HT-29 (cell line): ENCODE data around the gene KIF12. TPM values are rescaled to one million over a fixed set of nuclear protein-coding genes. Genes with fewer than 3 reads are reported as not detected.

Experiments
- DNase-seq: peaks from one replicate; pipeline ENCODE4 v3.0.0-alpha.2; 2015; ENCODE audit warnings: low spot score
- total RNA-seq: library from RNA; depleted of rRNA; stranded (reverse); fragments of >200 nt; shearing (Covaris generic); gene quantifications from 2 replicates; pipeline ENCODE4 v1.2.3, GENCODE V29; 2014

KIF12 gene
- total RNA-seq, 1 experiment from 2014 or later: 36.4 TPM

DNA sequence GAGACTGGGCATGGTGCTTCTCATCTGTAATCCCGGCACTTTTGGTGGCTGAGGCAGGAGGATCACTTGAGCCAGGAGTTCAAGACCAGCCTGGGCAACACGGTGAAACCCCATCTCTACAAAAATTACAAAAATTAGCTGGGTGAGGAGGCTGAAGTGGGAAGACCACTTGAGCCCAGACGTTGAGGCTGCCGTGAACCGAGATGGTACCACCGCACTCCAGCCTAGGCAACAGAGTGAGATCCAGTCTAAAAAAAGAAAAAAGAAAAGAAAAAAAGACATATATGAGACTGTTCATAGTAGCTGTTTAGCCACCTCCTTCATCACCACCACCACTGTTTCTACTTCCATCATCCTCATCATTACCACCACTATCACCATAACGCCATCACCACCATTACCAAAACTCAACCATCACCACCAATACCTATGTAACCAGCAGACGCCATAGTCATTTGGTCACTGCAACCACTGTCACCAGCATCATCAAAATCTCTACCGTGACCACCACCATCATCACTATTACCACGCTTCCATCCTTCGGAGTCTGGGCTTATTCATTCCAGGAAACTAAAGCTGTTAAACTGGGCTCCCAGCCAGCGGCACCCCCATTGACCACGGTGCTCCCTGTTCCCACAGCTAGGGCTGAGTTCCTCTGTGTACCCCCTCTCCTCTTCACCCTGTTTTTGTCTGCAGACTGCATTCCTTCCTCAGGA, 8.4 kb upstream of the KIF12 start:
- DNase-seq: no peak

GRCh38 chr9:114105236-114105635, 6.1 kb upstream of the KIF12 start:
- no peak for DNase-seq

DNA sequence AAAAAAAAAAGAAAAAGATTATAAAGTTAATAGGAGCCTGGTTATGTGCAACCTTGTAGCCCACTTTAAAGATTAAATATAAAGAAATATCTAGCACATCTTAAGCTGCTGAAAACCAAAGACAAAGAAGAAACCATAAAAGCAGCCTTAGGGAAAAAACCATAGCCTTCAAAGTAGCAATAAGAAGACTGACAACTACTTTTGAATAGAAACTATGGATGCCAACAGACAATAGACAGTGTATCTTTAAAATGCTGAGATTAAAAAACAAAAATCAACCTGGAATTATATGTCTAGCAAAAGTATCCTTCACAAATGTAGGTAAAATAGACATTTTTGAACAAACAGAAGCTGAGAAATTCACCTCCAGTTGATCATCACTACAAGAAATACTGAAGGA, 3.4 kb upstream of the KIF12 start:
- no peak for DNase-seq

- DNase-seq: no peak
Observed at GRCh38 chr9:114100536-114100935, 1.4 kb upstream of the KIF12 start.

DNA sequence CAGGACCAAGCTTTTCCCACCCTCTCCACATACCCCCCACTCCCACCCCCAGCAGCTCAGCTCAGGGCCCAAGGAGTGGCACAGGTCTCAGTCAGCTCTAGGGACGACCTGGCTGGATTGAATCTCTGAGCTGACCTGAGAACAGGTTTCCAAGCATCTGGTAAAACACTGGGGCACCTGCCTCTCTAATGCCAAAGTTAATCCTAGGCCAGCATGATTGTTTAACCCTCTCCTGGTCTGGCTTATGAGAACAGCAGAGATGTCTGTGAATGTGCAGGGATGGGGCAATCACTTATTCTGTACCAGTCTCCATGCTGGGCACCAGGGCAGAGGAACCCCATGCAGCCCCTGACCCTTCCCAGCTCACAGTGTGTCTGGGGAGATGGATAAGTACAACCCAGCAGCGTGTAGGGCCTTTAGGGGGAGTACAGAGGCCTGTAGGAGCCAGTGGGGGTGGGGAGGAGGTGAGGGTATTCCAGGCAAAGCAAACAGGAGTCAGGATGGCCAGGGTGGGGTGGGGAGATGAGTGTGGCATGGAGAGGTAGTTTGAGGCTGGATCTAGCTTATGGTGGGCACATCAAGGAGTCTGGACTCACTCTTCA, 678 bp upstream of the KIF12 start:
- no peak for DNase-seq

- DNase-seq: peak; percentile 61
Observed at GRCh38 chr9:114098021-114098935, 814 bp downstream of the KIF12 start.

- peak; percentile 51 for DNase-seq
Observed at GRCh38 chr9:114097613-114098020, 1.5 kb downstream of the KIF12 start.

DNA sequence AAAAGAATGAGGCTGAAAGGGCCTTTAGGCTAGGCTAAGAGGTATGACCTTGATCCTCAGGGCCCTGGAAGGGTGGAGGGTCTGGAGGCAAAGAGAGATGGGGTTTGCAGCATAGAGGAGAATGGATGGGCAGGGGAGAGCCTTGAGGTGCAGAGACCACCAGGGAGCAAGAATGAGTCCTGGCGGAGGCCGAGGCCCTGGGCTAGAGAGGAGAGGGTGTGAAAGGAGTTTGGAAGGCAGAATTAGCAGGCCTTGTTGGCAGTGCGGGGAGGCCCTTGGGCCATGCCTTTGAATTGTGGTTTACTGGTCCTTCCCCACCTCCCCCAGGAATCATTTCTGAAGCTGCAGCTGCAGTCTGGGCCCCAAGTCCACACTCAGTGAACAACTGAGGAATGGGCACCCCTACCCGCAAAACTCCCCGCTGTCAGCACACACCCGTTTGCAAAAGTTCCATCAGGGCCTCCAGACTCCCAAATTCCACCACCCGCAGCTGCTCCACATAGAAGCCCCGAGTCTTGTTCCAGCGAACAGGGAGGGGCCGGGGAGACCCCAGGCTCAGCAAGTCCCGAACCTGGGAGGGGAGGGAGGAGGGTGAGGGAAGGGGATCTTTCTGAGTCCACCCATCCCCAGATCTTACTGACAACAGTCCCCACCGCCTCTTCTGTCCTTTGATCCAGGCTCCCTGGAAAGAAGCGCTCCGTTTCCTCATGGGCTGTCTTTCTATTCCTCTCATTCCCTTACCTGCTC, 2.1 kb downstream of the KIF12 start:
- DNase-seq: no peak

GRCh38 chr9:114096041-114096511, 3.0 kb downstream of the KIF12 start:
- no peak for DNase-seq

DNA sequence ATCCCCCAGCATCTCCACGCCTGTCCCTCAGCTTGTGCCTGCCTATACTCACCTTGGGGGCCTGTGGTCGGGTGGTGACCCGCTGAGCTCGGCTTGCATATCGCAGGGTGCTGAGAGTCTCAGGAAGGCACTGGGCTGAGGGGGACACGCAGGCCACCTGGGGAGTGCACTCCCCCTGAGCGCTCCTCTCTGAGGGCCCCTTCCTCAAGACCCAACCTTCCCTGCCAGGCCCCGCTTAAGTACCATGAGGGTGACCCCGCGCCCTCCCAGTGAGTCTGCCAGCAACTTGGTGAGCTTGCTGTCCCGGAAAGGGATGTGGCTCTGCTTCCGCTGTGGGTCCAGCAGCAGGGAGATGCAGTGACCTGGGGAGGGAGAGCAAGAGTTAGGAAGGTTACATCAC, 4.1 kb downstream of the KIF12 start:
- DNase-seq: no peak

DNA sequence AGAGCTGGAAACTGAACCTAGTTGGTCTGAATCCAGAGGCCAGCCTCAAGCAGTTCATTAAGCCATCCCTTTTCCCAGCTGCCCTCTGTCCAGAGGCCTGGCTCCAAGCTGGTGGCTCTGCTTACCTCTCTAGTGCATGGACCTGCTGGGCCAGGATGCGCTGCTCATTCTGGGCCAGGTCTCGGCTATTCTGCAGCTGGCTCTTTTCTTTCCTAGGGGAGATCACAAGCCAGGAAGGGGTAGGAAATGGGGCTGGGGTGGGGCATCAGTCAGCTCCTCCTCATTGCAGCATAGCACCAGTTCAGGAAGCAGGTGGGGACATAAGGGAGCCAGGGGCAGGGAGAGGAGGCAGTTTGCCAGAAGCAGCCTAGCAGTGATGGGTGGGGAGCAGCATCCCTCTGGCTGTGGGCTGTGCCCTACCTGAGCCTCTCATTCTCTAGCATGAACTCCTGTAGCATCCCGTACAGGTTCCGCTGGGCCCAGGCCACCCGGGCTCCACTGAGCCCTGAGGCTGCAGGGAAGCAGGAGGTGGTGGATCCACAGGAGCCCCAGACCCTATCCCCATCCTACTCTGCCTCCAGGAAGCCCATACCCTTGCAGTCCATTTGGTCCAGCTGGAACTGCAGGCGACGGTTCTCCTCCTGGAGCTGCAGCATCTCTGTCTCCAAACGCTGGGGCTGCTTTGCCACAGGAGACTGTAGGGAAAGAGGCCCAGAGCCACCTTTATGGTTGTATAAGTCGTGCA, 5.2 kb downstream of the KIF12 start:
- no peak for DNase-seq

- DNase-seq: no peak
Observed at GRCh38 chr9:114093031-114093471, 6.0 kb downstream of the KIF12 start.

DNA sequence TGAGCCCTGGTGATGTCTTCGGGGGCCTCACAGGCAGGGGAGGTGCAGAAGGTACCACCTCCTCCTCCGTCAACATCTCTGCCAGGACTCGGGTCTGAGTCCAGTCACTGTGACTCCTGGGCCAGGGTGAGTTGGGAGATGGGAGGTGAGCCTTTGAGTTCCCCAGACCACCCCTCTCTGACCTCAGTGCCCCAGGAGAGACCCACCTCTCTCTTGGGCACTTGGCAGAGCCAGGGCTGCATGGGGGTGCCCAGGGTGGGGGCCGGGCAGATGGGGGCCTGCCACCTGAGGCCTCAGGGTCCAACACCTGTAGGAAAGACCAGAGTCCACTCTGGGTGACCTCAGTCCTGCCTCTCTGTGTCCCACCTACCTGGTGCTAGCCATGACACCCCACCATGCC, 6.8 kb downstream of the KIF12 start:
- DNase-seq: no peak

DNA sequence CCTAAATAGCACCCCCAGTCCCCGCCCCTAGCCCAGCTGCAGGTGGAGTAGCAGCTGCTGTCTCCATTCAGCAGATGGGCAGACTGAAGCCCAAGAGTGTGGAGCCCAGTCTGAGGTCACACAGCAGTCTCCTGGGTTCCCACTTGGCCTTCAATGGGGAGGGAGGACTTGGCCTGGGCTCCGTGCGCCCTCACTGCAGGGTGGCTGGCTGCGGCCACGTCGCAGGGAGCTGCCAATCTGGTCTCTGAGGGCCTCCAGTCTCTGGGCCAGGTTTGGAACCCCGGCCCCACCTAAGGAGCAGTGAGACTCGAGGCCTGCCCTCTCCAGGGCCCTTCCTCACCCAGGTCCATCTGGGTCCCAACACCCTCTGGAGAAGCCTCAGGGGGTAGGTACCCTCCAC, 7.4 kb downstream of the KIF12 start:
- no peak for DNase-seq

DNA sequence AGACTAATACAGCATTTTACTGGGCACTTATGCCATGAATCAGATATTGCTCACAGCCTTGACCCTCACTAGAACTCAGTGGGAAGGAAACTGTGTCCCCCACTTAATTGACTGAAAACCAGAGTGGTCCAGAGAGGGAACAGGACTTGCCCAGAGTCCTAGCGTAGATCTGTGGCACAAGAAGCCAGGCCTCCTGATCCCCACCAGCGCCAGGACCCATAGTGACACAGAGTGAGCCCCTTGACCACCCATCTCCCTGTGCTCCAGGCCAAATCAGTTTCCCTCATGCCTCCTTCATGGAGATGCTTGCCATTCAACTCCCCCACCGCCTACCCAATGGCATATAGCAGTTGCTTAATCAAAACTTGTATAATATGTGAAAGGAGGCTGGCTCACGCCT, 8.3 kb downstream of the KIF12 start:
- DNase-seq: no peak

DNA sequence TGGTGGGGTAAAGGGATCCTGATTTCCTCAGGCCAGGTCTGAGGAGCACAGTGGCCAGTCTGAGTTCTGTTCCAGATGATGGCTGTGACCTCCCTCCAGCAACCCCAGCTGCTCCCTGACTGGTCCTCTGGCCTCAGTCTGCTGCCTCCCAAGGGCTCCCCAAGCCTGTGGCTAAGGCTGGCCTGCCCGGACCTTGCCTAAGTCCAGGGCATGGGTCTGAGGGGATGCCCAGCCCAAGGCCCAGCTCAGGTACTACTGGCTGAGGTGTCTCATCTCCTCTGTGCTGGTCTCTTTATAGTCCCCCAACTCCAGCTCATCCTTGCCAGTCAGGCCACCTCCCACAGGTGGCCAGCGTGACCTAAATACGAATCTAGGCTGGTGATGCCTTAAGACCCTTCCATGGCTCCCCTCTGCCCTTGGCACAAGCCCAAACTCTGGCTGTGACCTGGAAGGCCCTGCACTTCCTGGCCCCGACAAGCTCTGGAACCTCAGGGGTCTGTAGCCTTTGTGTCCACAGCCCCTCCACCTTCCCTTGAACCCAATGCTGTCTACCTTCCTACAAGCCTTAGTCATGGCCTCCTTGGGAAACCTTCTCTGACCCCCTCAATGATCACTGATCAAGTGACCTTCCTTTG, 9.8 kb downstream of the KIF12 start:
- no peak for DNase-seq

DNA sequence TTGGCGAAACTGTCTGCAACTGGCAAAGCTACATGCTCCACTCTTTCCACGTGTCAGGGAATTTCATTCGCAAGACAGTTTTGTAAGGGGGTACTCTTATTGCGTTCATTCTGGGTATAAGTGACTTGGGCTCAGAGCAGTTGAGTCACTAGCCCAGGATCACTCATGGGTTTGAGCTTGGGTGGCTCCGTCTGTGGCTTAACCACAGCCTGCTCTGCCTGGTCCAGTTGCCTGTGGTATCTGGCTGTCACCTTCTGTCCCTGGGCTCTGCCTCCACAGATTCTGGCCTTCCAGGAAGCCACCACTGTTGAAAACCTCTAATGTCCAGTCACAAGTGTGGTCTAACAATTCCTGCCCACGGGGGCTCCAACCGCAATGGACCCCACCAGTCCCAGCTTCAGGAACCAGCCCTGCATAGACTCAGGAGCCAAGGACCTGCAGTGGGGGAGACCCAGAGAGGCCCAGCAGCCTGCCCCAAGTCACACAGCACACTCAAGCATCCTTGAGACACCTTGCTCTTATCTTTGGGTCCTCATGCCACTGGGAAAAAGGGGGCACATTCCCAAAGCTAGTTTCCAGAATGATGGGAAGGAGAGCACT, 10.4 kb downstream of the KIF12 start:
- no peak for DNase-seq

DNA sequence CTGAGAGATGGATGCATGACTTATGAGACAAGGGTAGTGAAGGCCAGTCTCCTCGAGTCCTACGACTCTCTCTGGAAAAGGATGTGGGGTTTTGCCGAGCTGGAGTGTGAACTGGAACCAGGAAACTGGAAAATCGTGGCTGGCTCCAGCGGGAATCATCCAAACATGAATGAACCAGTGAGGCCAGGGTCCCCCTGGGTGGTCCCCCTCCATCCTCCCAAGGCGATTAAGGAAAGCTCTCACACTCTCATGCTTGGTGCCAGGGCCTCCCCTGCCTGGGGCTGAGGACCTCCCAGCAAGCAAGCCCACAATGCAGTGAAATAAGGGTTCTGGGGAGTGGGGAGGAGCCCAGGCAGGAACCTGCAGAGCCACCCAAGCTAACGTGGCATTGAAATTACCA, 11.4 kb downstream of the KIF12 start:
- no peak for DNase-seq

- DNase-seq: no peak
Observed at GRCh38 chr9:114086607-114087006, 12.5 kb downstream of the KIF12 start.

- no peak for DNase-seq
Observed at GRCh38 chr9:114086009-114086408, 13.1 kb downstream of the KIF12 start.
